Measurements from ENCODE around the gene TSHZ1. TPM values are rescaled to one million over a fixed set of nuclear protein-coding genes. Genes with fewer than 3 reads are reported as not detected.

Gene TSHZ1
- total and polyA plus RNA-seq, 2 of the 8 experiments (the other 6 are each of a cell fraction or from before 2014, with no cell fraction given) = 0.03 to 0.32 TPM

- no peak overlapping the region for H2BK120ac ChIP-seq (replicated peaks; ENCODE audit: low read depth, low read length)
- no peak overlapping the region for H3K4ac ChIP-seq (replicated peaks; ENCODE audit: insufficient read length, low read depth, low read length)
- H4K91ac ChIP-seq (replicated peaks; ENCODE audit: insufficient read length, low read length) = peak overlapping the region; percentile 80
- DNase-seq (ENCODE audit: low read depth in 1 of 2, low spot score in 2 of 2) (no peak), FAIRE-seq (no peak)
- H3K27me3 ChIP-seq (replicated peaks in 1 of 4; ENCODE audit: control insufficient read depth in 3 of 4, extremely low read depth in 1 of 4, insufficient read depth in 3 of 4, low read length in 3 of 4) = no peaks in the 10 kb centered on the region
- no peaks in the 10 kb centered on the region for H3K4me1 ChIP-seq (replicated peaks in 1 of 4; ENCODE audit: control insufficient read depth in 3 of 4, insufficient read depth in 4 of 4, low read length in 3 of 4)
- H3K4me3 ChIP-seq (ENCODE audit: extremely low read depth in 1 of 4, insufficient read depth in 2 of 4, low read depth in 3 of 4, low read length in 4 of 4) = no peak overlapping the region
- no peaks in the 10 kb centered on the region for H3K36me3 ChIP-seq (ENCODE audit: control insufficient read depth in 2 of 4, insufficient read depth in 4 of 4, low read length in 3 of 4)
- H3K9ac ChIP-seq (replicated peaks in 1 of 4; ENCODE audit: extremely low read depth in 1 of 4, low read depth in 3 of 4, low read length in 3 of 4) = no peak overlapping the region
- H3K79me2 ChIP-seq (ENCODE audit: control insufficient read depth in 1 of 2, insufficient read depth in 2 of 2, low read length in 2 of 2) = no peaks in the 10 kb centered on the region
- ChIA-PET CTCF (ENCODE audit: partially characterized antibody) (no interaction called here), POLR2A (ENCODE audit: partially characterized antibody) (no interaction called here)
- H4K20me1 ChIP-seq (replicated peaks in 1 of 2; ENCODE audit: control insufficient read depth in 1 of 2, insufficient read depth in 2 of 2, low read length in 2 of 2) = no peaks in the 10 kb centered on the region
- H2AK5ac ChIP-seq (ENCODE audit: low read depth, low read length) = no peak overlapping the region
- H3K23ac ChIP-seq (ENCODE audit: insufficient read length) = no peak overlapping the region
- H3K23me2 ChIP-seq (ENCODE audit: low read depth, low read length) = no peaks in the 10 kb centered on the region
- H2BK15ac ChIP-seq (ENCODE audit: low read length) = no peak overlapping the region
- no peak overlapping the region for H3K27ac ChIP-seq (ENCODE audit: low read depth, low read length)
- no peak overlapping the region for H2AFZ ChIP-seq (ENCODE audit: low read length)
- WGBS, 2 experiments (ENCODE audit: extremely low coverage in 1 of 2, insufficient coverage in 1 of 2, insufficient read length in 1 of 2, insufficient replicate concordance in 2 of 2, low coverage in 1 of 2, low lambda C conversion rate in 2 of 2, missing lambda C conversion rate in 1 of 2) = 87% methylated on average over 12 of the region's 18 CpGs; no CpG with 5 or more reads in 1 of the 2 experiments
- no peaks in the 10 kb centered on the region for H3K79me1 ChIP-seq (ENCODE audit: low read depth, low read length)
- H4K8ac ChIP-seq (ENCODE audit: extremely low read depth, insufficient read depth, low read length) = peak overlapping the region; percentile 68; the same call in 1 of the 2 replicates
- no peak overlapping the region for H2BK12ac ChIP-seq (ENCODE audit: low read depth, low read length)
- no peak overlapping the region for H3K56ac ChIP-seq (replicated peaks; ENCODE audit: insufficient read length, low read depth, low read length)
- H3K18ac ChIP-seq (ENCODE audit: extremely low read depth, low read length) = no peak overlapping the region
- no peak overlapping the region for H2BK5ac ChIP-seq (ENCODE audit: low read depth, low read length)
- no peak overlapping the region for H4K5ac ChIP-seq (ENCODE audit: insufficient read length, low read depth, low read length)
- no peak overlapping the region for H3K14ac ChIP-seq (ENCODE audit: insufficient read length)
- H3K4me2 ChIP-seq (ENCODE audit: insufficient read depth in 1 of 2, low read depth in 2 of 2, low read length in 2 of 2) = no peak overlapping the region
- no peak overlapping the region for H2BK20ac ChIP-seq (ENCODE audit: low read length)
- no peak for TF ChIP-seq KDM1A (IDR thresholded peaks at IDR 0.05; ENCODE audit: borderline replicate concordance, low read length)
- H3K9me3 ChIP-seq (ENCODE audit: insufficient read depth in 2 of 2, low read depth in 1 of 2, low read length in 1 of 2) = no peaks in the 10 kb centered on the region
Observed at GRCh38 chr18:75249672-75250470, 39.3 kb downstream of the TSHZ1 start.
